ENCODE measurements around the gene TBC1D17. TPM values are rescaled to one million over a fixed set of nuclear protein-coding genes. Genes with fewer than 3 reads are reported as not detected.

TBC1D17 gene
- polyA plus RNA-seq, 2 of the 4 experiments (the other 2 are of a cell fraction), result 12.3 to 41.5 TPM

DNA sequence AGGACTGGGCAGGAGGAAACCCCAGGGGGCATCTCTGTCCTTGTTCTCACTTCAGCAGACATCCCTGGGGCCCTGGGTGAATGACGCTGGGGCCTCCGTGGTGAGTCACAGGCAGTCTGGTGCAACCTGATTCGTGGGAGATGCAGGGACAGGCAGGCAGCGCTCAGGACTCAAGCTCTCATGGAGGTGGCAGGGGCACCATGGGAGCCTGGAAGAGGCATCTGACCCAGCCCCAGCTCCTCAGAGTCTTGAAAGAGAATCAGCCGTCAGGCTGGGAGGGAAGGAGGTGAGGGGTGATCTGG is 40.5 kb upstream of the TBC1D17 start:
- WGBS (ENCODE audit: missing lambda C conversion rate), result 85% methylated on average over 5 of the region's 5 CpGs
- no peak for FAIRE-seq
- Histone ChIP-seq H3K27ac (no peak overlapping the region), H3K9me3 (no peaks in the 10 kb centered on the region), H3K4me2 (no peak overlapping the region), H3K4me1 (no peaks in the 10 kb centered on the region), H3K4me3 (no peak overlapping the region)
- TF ChIP-seq TP53 (CRISPR knock-in tag; IDR thresholded peaks at IDR 0.05) (no peak), CBX8 (IDR thresholded peaks at IDR 0.05) (no peak), EP300 (IDR thresholded peaks at IDR 0.05) (no peak), CBX2 (IDR thresholded peaks at IDR 0.05; ENCODE audit: borderline replicate concordance, low read depth) (no peak), GATA3 (IDR thresholded peaks at IDR 0.05; ENCODE audit: borderline replicate concordance) (no peak), ZFP36 (IDR thresholded peaks at IDR 0.05; ENCODE audit: borderline replicate concordance, partially characterized antibody) (no peak), JUNB (IDR thresholded peaks at IDR 0.05) (no peak), MYC (IDR thresholded peaks at IDR 0.05; ENCODE audit: borderline replicate concordance, low read length) (no peak), FOSL2 (IDR thresholded peaks at IDR 0.05) (no peak), FOSL2 (CRISPR knock-in tag; IDR thresholded peaks at IDR 0.05) (no peak), CHD2 (IDR thresholded peaks at IDR 0.05; ENCODE audit: low read length, partially characterized antibody) (no peak)
- TF ChIP-seq, protein P1, sequence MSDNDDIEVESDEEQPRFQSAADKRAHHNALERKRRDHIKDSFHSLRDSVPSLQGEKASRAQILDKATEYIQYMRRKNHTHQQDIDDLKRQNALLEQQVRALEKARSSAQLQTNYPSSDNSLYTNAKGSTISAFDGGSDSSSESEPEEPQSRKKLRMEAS (IDR thresholded peaks at IDR 0.05), result no peak
- TF ChIP-seq, protein P2, sequence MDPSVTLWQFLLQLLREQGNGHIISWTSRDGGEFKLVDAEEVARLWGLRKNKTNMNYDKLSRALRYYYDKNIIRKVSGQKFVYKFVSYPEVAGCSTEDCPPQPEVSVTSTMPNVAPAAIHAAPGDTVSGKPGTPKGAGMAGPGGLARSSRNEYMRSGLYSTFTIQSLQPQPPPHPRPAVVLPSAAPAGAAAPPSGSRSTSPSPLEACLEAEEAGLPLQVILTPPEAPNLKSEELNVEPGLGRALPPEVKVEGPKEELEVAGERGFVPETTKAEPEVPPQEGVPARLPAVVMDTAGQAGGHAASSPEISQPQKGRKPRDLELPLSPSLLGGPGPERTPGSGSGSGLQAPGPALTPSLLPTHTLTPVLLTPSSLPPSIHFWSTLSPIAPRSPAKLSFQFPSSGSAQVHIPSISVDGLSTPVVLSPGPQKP (IDR thresholded peaks at IDR 0.05; ENCODE audit: low read depth, low read length), result no peak
- TF ChIP-seq, protein P3, sequence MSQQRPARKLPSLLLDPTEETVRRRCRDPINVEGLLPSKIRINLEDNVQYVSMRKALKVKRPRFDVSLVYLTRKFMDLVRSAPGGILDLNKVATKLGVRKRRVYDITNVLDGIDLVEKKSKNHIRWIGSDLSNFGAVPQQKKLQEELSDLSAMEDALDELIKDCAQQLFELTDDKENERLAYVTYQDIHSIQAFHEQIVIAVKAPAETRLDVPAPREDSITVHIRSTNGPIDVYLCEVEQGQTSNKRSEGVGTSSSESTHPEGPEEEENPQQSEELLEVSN (IDR thresholded peaks at IDR 0.05; ENCODE audit: borderline replicate concordance, low read depth), result no peak
- TF ChIP-seq, protein P4, sequence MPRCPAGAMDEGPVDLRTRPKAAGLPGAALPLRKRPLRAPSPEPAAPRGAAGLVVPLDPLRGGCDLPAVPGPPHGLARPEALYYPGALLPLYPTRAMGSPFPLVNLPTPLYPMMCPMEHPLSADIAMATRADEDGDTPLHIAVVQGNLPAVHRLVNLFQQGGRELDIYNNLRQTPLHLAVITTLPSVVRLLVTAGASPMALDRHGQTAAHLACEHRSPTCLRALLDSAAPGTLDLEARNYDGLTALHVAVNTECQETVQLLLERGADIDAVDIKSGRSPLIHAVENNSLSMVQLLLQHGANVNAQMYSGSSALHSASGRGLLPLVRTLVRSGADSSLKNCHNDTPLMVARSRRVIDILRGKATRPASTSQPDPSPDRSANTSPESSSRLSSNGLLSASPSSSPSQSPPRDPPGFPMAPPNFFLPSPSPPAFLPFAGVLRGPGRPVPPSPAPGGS (IDR thresholded peaks at IDR 0.05), result no peak
- TF ChIP-seq, protein P5, sequence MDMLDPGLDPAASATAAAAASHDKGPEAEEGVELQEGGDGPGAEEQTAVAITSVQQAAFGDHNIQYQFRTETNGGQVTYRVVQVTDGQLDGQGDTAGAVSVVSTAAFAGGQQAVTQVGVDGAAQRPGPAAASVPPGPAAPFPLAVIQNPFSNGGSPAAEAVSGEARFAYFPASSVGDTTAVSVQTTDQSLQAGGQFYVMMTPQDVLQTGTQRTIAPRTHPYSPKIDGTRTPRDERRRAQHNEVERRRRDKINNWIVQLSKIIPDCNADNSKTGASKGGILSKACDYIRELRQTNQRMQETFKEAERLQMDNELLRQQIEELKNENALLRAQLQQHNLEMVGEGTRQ (IDR thresholded peaks at IDR 0.05), result no peak
- TF ChIP-seq, protein P6, sequence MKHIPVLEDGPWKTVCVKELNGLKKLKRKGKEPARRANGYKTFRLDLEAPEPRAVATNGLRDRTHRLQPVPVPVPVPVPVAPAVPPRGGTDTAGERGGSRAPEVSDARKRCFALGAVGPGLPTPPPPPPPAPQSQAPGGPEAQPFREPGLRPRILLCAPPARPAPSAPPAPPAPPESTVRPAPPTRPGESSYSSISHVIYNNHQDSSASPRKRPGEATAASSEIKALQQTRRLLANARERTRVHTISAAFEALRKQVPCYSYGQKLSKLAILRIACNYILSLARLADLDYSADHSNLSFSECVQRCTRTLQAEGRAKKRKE (CRISPR knock-in tag; IDR thresholded peaks at IDR 0.05; ENCODE audit: low read depth), result no peak
- DNase-seq (ENCODE audit: low read depth in 1 of 2, low spot score in 1 of 2), result no peak
- POLR2A ChIA-PET, result no interaction called here
- CTCF ChIA-PET, result interaction anchor here (0.6 to 1.5 kb wide), 6 partner anchors 8 to 315 kb away, joined by 3 to 4 read pairs (median 3); partner anchors contain the start of gene PTOV1
- ATAC-seq, result no peak

DNA sequence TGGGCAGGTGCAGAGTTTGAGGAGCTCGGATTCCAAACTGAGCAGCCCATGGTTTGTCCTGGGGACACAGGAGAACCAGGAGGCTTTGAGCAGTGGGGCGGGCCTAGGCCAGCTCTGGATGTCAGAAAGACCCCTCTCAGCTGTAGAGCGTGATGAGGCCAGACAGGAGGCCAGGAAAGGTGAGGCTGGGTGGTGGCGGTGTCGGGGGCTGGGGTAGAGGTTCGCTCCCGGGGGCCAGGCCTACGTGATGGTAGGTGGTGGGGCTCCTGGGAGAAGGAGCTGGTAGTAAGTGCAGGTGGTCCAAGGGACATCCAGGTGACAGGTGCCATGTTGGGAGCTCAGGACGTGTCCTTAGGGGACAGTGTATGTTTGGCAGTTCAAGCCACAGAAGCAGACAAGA is 40.1 kb upstream of the TBC1D17 start:
- ATAC-seq (no peak), FAIRE-seq (no peak), DNase-seq (ENCODE audit: low read depth in 1 of 2, low spot score in 1 of 2) (no peak)
- TF ChIP-seq, protein P7, sequence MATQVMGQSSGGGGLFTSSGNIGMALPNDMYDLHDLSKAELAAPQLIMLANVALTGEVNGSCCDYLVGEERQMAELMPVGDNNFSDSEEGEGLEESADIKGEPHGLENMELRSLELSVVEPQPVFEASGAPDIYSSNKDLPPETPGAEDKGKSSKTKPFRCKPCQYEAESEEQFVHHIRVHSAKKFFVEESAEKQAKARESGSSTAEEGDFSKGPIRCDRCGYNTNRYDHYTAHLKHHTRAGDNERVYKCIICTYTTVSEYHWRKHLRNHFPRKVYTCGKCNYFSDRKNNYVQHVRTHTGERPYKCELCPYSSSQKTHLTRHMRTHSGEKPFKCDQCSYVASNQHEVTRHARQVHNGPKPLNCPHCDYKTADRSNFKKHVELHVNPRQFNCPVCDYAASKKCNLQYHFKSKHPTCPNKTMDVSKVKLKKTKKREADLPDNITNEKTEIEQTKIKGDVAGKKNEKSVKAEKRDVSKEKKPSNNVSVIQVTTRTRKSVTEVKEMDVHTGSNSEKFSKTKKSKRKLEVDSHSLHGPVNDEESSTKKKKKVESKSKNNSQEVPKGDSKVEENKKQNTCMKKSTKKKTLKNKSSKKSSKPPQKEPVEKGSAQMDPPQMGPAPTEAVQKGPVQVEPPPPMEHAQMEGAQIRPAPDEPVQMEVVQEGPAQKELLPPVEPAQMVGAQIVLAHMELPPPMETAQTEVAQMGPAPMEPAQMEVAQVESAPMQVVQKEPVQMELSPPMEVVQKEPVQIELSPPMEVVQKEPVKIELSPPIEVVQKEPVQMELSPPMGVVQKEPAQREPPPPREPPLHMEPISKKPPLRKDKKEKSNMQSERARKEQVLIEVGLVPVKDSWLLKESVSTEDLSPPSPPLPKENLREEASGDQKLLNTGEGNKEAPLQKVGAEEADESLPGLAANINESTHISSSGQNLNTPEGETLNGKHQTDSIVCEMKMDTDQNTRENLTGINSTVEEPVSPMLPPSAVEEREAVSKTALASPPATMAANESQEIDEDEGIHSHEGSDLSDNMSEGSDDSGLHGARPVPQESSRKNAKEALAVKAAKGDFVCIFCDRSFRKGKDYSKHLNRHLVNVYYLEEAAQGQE (IDR thresholded peaks at IDR 0.05), result no peak
- TF ChIP-seq, protein P1 (IDR thresholded peaks at IDR 0.05), result no peak
- TF ChIP-seq NPAS2 (CRISPR knock-in tag; IDR thresholded peaks at IDR 0.05; ENCODE audit: borderline replicate concordance) (no peak), ZNF302 (CRISPR knock-in tag; IDR thresholded peaks at IDR 0.05) (no peak), PHF8 (IDR thresholded peaks at IDR 0.05; ENCODE audit: borderline replicate concordance, low read depth) (no peak), HEYL (CRISPR knock-in tag; IDR thresholded peaks at IDR 0.05) (no peak), POLR2AphosphoS2 (conservative IDR thresholded peaks at IDR 0.05; ENCODE audit: low read length) (no peak), MAFK (IDR thresholded peaks at IDR 0.05; ENCODE audit: partially characterized antibody) (no peak), JUN (IDR thresholded peaks at IDR 0.05) (no peak)
- TF ChIP-seq, protein P2 (IDR thresholded peaks at IDR 0.05; ENCODE audit: low read depth, low read length), result no peak
- WGBS (ENCODE audit: missing lambda C conversion rate), result 93% methylated on average over 9 of the region's 9 CpGs
- no peaks in the 10 kb centered on the region for H3K9me3 ChIP-seq
- H3K4me2 ChIP-seq, result no peak overlapping the region
- H3K4me1 ChIP-seq, result no peaks in the 10 kb centered on the region
- H3K4me3 ChIP-seq, result no peak overlapping the region
- no peak overlapping the region for H3K27ac ChIP-seq
- POLR2A ChIA-PET, result no interaction called here
- CTCF ChIA-PET, result interaction anchor here (1.0 to 1.5 kb wide), 4 partner anchors 9 to 18 kb away, joined by 3 to 4 read pairs (median 3); partner anchors contain the start of gene PTOV1

All from A549 (cell line).